GM18861 (cell line): ENCODE results near the gene NCR1.
"Not testable (repeated sequence)": the region's sequence is repeated elsewhere in the genome, so short reads cannot be mapped to it uniquely, and the experiment has no call there.

ENCODE experiments used
- ATAC-seq: cut with Tn5 transposase; IDR thresholded peaks from one replicate; pipeline ENCODE4 v1.9.1; 2021; ENCODE audit not compliant: unreplicated experiment

NCR1 gene, protein sequence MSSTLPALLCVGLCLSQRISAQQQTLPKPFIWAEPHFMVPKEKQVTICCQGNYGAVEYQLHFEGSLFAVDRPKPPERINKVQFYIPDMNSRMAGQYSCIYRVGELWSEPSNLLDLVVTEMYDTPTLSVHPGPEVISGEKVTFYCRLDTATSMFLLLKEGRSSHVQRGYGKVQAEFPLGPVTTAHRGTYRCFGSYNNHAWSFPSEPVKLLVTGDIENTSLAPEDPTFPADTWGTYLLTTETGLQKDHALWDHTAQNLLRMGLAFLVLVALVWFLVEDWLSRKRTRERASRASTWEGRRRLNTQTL

DNA sequence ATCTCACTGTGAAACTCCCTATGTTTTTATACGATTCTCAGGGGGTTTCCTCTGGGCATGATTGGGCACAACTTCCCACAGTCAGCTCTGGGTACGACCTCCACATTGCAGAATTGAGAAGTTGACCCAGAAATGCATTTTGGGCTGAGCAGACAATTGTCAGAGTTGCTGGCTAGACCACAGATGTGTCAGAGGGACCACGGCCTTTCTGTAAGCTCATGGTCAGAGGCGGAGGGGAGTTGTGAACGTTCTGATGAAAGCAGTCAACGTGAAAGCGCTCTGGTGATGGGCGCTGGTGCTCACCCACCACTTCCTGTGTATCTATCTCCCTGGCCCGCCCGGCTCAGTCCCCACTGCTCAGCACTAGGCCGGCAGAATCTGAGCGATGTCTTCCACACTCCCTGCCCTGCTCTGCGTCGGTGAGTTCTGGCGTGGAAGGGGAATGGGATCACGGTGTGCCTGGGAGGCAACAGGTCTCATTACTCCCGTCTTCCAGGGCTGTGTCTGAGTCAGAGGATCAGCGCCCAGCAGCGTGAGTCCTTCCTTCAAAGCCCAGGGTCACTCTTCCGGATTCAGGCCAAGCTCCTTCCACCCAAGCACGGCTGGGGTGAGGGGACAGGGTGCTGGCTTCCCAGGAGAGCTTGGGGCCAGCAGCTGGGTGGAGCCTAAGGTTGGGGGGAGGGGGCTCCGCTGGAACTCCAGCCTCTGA, at the start of gene NCR1:
Gene NCR1 (plus strand): TSS at position 346 of the 709 bp plus-strand sequence. CDS start 40 bp downstream, at position 386.
- ATAC-seq, result no peak

GRCh38 chr19:54858476-54858875, 47.5 kb upstream of the NCR1 start:
- ATAC-seq, result not testable (repeated sequence)

GRCh38 chr19:54859421-54859820, 46.5 kb upstream of the NCR1 start:
- ATAC-seq, result not testable (repeated sequence)

- not testable (repeated sequence) for ATAC-seq
Observed at GRCh38 chr19:54863459-54863858, 42.5 kb upstream of the NCR1 start.

GRCh38 chr19:54871696-54872095, 34.3 kb upstream of the NCR1 start:
- ATAC-seq, result no peak

DNA sequence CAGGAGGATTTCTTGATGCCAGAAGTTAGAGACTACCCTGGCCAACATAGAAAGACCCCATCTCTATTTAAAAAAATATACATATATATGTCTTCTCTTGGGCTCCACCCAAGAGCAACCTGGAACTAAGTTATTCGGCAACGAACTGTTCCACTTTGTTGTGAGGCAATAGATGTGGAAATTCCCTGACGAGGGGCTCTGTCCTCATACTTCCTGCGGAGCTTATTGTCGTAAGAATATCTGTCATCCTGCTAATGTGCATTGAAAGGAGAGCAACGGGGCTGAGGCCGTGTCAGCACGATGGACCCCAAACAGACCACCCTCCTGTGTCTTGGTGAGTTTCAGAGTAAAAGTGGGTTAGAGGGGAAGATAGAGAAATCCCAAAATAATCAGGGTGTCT, 32.0 kb upstream of the NCR1 start, which contains the start of gene FCAR:
Gene FCAR (plus strand): TSS at position 246 of the 400 bp plus-strand sequence. CDS start 55 bp downstream, at position 301.
- ATAC-seq, result no peak

GRCh38 chr19:54875506-54875905, 30.4 kb upstream of the NCR1 start:
- ATAC-seq, result no peak

- no peak for ATAC-seq
Observed at GRCh38 chr19:54877471-54877870, 28.5 kb upstream of the NCR1 start.

- no peak for ATAC-seq
Observed at GRCh38 chr19:54881884-54882283, 24.1 kb upstream of the NCR1 start.

- ATAC-seq, result no peak
Observed at GRCh38 chr19:54882758-54883157, 23.2 kb upstream of the NCR1 start.

GRCh38 chr19:54883228-54883627, 22.7 kb upstream of the NCR1 start:
- no peak for ATAC-seq

DNA sequence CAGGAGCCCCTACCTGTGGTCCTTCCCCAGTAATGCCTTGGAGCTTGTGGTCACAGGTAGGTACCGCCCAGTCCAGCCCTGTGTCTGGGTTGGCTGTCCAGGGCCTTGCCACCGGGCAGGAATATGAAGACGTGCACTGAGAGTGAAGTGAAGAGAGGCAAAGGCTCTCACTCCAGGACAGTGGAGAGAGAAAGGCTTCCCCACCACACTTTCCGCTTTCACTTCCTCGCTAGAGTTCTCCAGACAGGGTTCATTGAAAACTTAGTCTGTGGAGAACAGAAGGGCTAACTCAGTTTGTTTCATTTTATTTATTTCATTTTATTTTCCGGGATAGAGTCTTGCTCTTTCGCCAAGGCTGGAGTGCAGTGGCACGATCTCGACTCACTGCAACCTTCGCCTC, 17.7 kb upstream of the NCR1 start:
- no peak for ATAC-seq

DNA sequence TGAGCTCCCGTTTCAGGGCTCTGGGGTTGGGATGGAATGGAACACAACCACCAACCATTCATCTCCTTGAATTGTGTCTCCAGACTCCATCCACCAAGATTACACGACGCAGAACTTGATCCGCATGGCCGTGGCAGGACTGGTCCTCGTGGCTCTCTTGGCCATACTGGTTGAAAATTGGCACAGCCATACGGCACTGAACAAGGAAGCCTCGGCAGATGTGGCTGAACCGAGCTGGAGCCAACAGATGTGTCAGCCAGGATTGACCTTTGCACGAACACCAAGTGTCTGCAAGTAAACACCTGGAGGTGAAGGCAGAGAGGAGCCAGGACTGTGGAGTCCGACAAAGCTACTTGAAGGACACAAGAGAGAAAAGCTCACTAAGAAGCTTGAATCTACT, 16.4 kb upstream of the NCR1 start:
- no peak for ATAC-seq

DNA sequence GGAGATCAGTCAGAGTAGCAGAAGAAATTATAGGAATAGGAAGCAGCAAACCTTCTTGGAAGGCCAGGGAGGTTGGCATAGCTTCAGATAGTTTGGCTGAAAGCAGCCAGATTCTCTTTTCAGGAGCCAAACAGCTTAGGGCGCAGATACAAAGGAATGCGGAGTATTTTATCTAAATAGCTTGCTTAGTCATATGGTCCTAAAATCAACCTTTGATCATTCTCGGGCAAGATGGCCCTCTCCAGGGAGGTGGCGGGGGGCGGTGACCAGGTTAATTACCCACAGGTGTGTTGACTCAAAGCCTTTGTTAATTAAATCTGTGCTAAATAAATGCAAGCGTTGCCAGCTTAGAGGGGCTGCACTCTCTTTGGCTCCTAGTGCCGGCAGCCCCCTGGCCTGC, 12.5 kb upstream of the NCR1 start:
- no peak for ATAC-seq

DNA sequence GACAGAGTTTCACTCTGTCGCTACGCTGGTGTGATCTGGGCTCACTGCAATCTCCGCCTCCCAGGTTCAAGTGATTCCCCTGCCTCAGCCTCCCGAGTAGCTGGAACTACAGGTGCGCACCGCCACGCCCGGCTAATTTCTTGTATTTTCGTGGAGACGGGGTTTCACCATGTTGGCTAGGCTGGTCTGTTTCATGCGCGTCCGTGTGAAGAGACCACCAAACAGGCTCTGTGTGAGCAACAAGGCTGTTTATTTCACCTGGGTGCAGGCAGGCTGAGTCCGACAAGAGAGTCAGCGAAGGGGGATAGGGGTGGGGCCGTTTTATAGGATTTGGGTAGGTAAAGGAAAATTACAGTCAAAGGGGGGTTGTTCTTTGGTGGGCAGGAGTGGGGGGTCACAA, 11.8 kb upstream of the NCR1 start:
- not testable (repeated sequence) for ATAC-seq

DNA sequence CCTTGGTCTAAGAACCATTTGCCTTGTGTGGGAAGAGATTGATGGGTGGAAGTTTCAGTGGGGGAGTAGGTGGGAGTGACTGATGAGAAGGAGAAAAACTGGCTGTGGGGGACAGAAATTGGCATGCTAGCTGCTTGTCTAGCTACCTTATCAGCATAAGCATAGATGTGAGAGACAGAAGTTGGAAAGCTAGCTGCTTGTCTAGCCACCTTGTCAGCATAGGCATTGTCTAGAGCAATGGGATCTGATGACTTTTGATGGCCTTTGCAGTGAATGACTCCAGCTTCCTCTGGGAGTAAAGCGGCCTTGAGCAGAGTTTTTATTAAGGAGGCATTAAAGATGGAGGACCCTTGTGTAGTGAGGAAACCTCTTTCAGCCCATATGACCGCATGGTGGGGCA, 9.9 kb upstream of the NCR1 start:
- ATAC-seq, result no peak

DNA sequence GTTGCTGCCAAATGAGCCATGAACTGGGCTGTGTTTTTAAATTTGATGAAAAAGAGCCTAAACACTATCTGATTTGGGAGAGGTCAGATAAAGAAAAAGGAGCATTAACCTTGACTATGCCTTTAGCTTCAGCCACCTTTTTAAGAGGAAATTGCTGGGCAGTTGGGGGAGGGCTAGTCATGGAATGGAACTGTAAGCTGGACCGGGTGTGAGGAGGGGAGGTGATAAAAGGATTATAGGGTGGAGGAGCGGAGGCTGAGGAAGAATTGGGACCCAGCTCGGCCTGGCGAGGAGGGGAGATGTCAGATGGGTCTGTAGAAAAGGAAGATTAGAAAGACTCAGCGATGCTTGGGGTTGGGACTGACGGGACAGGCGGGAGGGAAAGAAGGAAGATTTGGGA, 7.3 kb upstream of the NCR1 start:
- not testable (repeated sequence) for ATAC-seq

DNA sequence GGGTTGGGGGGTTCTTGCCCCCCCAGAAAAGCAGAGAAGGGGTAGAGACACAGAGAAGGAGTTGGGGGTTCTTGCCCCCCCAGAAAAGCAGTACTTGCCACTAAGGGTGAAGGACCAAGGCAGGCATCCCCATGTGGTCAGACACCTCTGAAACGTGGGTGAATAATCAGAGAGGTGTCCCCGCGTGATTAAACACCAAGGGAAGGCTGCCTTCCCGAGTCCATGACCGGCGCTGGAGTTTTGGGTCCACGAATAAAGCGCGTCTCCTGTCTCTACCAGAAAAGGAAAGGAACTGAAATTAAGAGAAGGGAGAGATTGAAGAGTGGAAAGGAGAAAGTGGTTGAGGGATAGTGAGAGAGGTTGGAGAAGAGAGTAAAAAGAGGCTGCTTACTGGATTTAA, 6.3 kb upstream of the NCR1 start:
- not testable (repeated sequence) for ATAC-seq

- not testable (repeated sequence) for ATAC-seq
Observed at GRCh38 chr19:54901153-54901552, 4.8 kb upstream of the NCR1 start.

DNA sequence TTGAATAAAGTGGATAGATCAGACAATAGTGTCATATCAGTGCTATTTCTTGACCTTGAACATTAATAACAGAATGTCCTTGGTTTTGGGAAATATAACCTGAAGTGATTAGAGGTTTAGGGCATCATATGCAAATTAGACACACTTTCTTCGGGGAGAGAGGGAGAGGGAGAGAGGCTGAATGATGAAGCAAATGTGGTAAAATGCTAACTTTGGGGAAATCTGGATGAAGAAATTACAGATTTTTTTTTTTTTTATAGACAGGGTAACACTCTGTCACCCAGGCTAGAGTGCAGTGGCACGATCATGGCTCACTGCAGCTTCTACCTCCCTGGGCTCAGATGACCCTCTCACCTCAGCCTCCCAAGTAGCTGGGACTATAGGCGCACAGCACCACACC, 3.9 kb upstream of the NCR1 start:
- ATAC-seq, result no peak

DNA sequence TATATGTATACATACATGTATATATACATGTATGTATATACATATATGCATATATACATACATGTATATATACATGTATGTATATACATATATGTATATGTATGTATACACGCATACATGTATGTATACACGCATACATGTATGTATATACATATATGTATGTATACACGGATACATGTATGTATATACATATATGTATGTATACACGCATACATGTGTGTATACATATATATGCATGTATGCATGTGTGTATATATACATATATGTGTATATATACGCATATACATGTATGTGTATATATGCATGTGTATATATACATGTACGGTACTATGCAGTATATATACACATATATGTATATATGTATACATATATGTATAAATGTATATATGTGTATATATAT, 2.6 kb upstream of the NCR1 start:
- ATAC-seq, result no peak

DNA sequence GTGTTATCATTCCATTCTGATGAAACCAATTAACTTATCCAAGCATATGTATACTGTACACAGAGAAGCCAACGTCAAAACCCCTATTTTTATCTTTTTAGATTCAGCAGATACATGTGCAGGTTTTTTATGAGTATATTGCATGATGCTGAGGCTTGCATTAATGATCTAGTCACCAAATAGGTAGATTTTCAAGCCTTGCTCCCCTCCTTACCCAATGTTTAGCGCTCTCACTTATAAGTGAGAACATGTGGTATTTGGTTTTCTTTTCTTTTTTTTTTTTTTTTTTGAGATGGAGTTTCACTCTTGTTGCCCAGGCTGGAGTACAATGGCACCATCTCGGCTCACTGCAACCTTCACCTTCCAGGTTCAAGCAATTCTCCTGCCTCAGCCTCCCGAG, 1.7 kb upstream of the NCR1 start:
- ATAC-seq, result not testable (repeated sequence)
